ENCODE measurements around the gene PLTP.

DNA sequence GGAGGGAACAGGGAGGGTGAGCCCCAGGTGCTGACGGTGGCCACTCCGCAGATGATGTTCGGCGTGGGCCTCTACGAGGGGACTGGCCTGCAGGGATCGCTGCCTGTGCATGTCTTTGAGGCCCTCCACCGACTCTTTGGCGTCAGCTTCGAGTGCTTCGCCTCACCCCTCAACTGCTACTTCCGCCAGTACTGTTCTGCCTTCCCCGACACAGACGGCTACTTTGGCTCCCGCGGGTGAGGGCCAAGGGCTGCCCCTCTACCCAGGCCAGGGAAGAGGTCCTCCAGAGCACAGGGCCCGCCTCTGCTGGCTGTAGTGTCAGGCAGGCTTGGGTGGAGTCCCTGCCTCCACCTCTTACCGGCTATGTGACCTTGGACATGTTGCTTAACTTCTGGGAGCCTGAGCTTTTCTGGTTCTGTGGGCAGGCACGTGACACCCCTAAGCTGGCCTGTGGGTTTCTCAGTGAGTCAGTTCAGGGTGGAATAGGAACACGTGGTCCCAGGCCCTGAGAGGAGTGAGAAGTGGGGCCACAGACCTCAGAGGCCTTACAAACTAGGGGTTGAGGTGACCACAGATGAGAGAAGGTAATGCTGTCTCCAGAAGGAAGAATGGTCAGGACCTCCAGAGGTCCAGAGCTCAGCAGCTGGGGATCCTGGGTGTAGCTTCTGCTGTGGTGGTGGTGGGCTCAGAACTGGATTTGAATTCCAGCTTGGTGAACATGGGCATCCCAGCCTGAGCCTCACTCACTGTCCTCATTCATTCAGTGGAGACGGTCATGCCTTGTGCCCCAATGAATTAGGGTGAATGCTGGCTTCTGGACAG, 34.4 kb upstream of the PLTP start:
- TF ChIP-seq, protein P1, sequence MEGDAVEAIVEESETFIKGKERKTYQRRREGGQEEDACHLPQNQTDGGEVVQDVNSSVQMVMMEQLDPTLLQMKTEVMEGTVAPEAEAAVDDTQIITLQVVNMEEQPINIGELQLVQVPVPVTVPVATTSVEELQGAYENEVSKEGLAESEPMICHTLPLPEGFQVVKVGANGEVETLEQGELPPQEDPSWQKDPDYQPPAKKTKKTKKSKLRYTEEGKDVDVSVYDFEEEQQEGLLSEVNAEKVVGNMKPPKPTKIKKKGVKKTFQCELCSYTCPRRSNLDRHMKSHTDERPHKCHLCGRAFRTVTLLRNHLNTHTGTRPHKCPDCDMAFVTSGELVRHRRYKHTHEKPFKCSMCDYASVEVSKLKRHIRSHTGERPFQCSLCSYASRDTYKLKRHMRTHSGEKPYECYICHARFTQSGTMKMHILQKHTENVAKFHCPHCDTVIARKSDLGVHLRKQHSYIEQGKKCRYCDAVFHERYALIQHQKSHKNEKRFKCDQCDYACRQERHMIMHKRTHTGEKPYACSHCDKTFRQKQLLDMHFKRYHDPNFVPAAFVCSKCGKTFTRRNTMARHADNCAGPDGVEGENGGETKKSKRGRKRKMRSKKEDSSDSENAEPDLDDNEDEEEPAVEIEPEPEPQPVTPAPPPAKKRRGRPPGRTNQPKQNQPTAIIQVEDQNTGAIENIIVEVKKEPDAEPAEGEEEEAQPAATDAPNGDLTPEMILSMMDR (conservative IDR thresholded peaks at IDR 0.05; ENCODE audit: low read depth in 2 of 2), result no peak
- TF ChIP-seq EZH2phosphoT487 (IDR thresholded peaks at IDR 0.05; ENCODE audit: unreplicated experiment), result no peak
- TF ChIP-seq EZH2 (IDR thresholded peaks at IDR 0.05; ENCODE audit: low read depth, unreplicated experiment), result no peak
